ENCODE results near the gene SEPTIN5. TPM values are rescaled to one million over a fixed set of nuclear protein-coding genes. Genes with fewer than 3 reads are reported as not detected.

SEPTIN5 gene
- total and polyA plus RNA-seq, 12 donors = 3.7 to 73.4 (median 14.9) TPM

DNA sequence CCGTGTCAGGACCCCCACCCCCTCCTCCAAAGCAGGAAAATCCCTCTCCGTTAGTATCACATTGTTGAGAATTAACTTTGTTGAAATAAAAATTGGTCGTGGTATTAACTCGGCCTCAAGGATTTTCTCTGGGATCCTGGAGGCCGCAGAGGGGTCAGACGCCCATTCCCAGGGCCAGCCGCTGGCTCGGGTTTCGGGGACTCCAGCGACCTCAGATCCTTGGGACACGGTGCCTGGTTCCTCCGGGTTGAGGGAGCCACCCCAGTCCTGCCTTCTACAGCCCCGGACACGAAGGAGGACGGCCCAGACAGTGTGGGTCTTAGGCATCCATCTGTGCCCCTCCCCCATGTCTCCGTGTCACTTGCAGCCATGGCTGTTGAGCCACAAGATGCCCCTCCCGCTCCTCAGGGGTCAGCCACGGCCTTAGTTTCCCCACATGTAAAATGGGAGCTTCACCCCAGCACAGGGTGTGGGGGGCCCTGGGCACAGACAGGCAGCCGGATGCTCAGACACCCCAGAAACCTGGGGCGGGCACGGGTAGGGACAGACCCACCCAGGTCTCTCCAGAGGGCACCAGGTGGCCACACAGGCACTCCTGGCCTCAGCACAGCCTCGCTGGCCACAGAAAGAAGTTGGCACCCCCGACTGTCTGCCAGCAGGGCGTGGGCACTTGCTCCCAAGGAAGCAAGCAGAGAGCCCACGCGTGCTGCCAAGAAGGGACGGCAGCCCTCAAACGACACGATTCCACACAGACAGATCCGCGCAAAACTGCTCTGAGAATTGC is 24.6 kb downstream of the SEPTIN5 start:
- no peak for DNase-seq
- H3K27me3 ChIP-seq = no peaks in the 10 kb centered on the region
- no peaks in the 10 kb centered on the region for H3K9me3 ChIP-seq (replicated peaks in 1 of 3)
- H3K4me3 ChIP-seq = no peak overlapping the region
- no peak overlapping the region for H3K27ac ChIP-seq
- intact Hi-C loops (cut with DNase I) = no loop called here
- 67 to 74% (median 72%) methylated on average over 7 to 31 of the region's 31 CpGs for WGBS, 4 donors
- H3K36me3 ChIP-seq (replicated peaks in 1 of 2) = no peaks in the 10 kb centered on the region
- TF ChIP-seq POLR2A (IDR thresholded peaks at IDR 0.05) = no peak
- TF ChIP-seq, protein P1, sequence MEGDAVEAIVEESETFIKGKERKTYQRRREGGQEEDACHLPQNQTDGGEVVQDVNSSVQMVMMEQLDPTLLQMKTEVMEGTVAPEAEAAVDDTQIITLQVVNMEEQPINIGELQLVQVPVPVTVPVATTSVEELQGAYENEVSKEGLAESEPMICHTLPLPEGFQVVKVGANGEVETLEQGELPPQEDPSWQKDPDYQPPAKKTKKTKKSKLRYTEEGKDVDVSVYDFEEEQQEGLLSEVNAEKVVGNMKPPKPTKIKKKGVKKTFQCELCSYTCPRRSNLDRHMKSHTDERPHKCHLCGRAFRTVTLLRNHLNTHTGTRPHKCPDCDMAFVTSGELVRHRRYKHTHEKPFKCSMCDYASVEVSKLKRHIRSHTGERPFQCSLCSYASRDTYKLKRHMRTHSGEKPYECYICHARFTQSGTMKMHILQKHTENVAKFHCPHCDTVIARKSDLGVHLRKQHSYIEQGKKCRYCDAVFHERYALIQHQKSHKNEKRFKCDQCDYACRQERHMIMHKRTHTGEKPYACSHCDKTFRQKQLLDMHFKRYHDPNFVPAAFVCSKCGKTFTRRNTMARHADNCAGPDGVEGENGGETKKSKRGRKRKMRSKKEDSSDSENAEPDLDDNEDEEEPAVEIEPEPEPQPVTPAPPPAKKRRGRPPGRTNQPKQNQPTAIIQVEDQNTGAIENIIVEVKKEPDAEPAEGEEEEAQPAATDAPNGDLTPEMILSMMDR (IDR thresholded peaks at IDR 0.05) = no peak
- no peaks in the 10 kb centered on the region for H3K4me1 ChIP-seq (replicated peaks in 1 of 2)

DNA sequence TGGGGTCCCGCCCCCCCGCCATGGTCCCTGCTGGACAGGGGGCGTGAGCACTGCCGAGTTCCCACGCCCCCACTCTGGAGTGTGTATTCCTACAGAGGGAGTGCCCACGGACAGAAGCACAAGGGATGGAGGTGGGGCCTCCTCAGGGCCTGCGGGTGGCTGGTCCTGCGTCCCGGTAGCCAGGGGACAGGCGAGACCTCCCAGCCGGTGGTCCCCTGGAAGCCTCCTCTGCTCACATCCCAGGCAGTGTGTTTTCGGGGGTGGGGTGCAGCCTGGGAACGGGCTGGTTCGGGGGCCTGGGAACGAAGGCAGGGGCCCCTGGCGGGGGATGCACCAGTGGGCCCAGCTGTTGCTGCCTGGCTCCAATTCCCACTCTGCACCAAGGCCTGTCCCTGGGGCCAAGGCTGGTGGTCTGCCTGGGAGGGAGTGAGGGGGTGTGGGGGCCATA is 25.2 kb downstream of the SEPTIN5 start:
- no peaks in the 10 kb centered on the region for H3K27me3 ChIP-seq
- H3K27ac ChIP-seq = no peak overlapping the region
- no peak overlapping the region for H3K4me3 ChIP-seq
- 59 to 76% (median 70%) methylated on average over 6 to 16 of the region's 16 CpGs for WGBS, 4 donors
- TF ChIP-seq, protein P1 (IDR thresholded peaks at IDR 0.05) = no peak
- TF ChIP-seq POLR2A (IDR thresholded peaks at IDR 0.05) = no peak
- H3K36me3 ChIP-seq (replicated peaks in 1 of 2) = no peaks in the 10 kb centered on the region
- intact Hi-C loops (cut with DNase I) = no loop called here
- no peaks in the 10 kb centered on the region for H3K4me1 ChIP-seq (replicated peaks in 1 of 2)
- DNase-seq = no peak
- H3K9me3 ChIP-seq (replicated peaks in 1 of 3) = no peaks in the 10 kb centered on the region

DNA sequence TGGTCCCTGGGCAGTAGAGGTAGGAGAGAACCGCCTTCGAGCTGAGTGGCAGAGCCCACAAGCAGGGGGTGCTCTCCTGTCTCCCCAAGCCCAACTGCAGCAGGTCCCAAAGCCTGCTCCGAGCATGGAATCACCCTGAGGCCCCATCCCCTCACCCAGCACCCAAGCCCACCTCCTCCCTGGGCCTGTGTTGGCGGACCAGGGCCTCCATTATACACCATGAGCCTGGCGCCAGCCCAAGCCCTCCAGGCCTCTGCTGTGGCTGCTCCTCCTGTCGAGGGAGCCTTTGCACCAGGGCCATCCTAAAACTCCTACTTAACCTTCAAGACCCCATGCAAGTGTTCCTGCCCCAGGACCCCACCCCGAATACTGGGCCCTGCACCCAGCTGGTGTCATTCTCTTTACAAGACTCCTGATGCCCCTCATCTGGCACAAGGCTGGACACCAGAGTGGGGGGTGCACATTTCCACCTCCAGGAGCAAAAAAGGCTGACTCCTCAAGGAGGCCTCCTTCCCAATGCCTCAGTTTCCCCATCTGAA is 25.7 kb downstream of the SEPTIN5 start:
- WGBS, 4 donors = 84 to 90% (median 89%) methylated on average over 5 to 7 of the region's 7 CpGs
- TF ChIP-seq POLR2A (IDR thresholded peaks at IDR 0.05) = no peak
- TF ChIP-seq, protein P1 (IDR thresholded peaks at IDR 0.05) = no peak
- no peak for DNase-seq
- H3K9me3 ChIP-seq (replicated peaks in 1 of 3) = no peaks in the 10 kb centered on the region
- no peak overlapping the region for H3K4me3 ChIP-seq
- intact Hi-C loops (cut with DNase I) = no loop called here
- no peaks in the 10 kb centered on the region for H3K4me1 ChIP-seq (replicated peaks in 1 of 2)
- H3K27me3 ChIP-seq = no peaks in the 10 kb centered on the region
- H3K27ac ChIP-seq = no peak overlapping the region
- no peaks in the 10 kb centered on the region for H3K36me3 ChIP-seq (replicated peaks in 1 of 2)

DNA sequence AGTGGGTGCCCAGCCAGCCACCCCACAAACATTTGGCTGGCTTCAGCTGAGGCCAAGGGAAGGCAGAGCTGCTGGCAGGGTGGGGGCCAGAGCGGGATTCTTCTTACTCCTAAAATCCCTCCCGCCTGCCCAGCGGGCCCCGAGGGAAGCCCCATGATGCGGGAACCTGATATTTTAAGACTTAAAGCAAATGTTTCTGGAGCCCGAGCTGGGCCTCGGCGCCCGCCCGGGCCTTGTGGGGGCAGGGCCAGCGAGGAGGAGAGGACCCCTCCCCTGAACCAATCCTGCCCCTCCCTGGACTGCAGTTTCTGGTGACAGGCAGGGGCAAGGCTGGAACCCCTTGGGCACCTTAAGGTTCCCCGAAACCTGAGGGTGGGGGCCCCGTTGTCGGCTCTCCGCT is 26.3 kb downstream of the SEPTIN5 start:
- H3K27me3 ChIP-seq = no peaks in the 10 kb centered on the region
- WGBS, 4 donors = 87 to 93% (median 90%) methylated on average over 6 to 15 of the region's 15 CpGs
- TF ChIP-seq, protein P1 (IDR thresholded peaks at IDR 0.05) = no peak
- TF ChIP-seq POLR2A (IDR thresholded peaks at IDR 0.05) = no peak
- H3K27ac ChIP-seq = no peak overlapping the region
- no peak overlapping the region for H3K4me3 ChIP-seq
- no peaks in the 10 kb centered on the region for H3K36me3 ChIP-seq (replicated peaks in 1 of 2)
- DNase-seq = no peak
- H3K9me3 ChIP-seq (replicated peaks in 1 of 3) = no peaks in the 10 kb centered on the region
- intact Hi-C loops (cut with DNase I) = no loop called here
- no peaks in the 10 kb centered on the region for H3K4me1 ChIP-seq (replicated peaks in 1 of 2)
